ENCODE results near the gene CDS2.
A peak's percentile ranks its signal among the peaks of the same experiment; 100 is the strongest.

GRCh38 chr20:5205348-5206210 lies 78.8 kb downstream of the CDS2 start:
- TF ChIP-seq CTCF (IDR thresholded peaks at IDR 0.05) (peak in 5 of 6 experiments; percentile 27 to 80 (median 54)), POLR2A (IDR thresholded peaks at IDR 0.05) (no peak)
